HepG2 (cell line): ENCODE data around the gene BOD1L1. TPM values are rescaled to one million over a fixed set of nuclear protein-coding genes. Genes with fewer than 3 reads are reported as not detected.

Experiments
- ATAC-seq: fragments of 200-7000 bp; cut with Tn5 transposase; 3 replicates; pipeline ENCODE4 v1.9.1; 2020; ENCODE audit warnings: mild to moderate bottlenecking, moderate library complexity
- BruUV-seq: library from RNA; stranded (reverse); fragments of 400-500 nt; replicated peaks from 2 replicates; lab custom pipeline; 2021; lab: Mats Ljungman, UMichigan
- CTCF ChIA-PET: fragments of 300-600 bp; formaldehyde crosslinking; extraction: SDS; loops from one replicate; lab custom pipeline; 2021; ENCODE audit warnings: low total read pairs, inconsistent platforms, low intra/inter-chr PET ratio; lab: Yijun Ruan, JAX
- POLR2A ChIA-PET: fragments of 350-600 bp; sonication (Branson Sonifier 250); formaldehyde crosslinking; loops from one replicate; lab custom pipeline; 2020; ENCODE audit warnings: antibody characterized with exemption, inconsistent platforms; lab: Yijun Ruan, JAX
- DNase-seq: peaks from one replicate; pipeline ENCODE4 v3.0.0-alpha.2; 2015; ENCODE audit warnings: low spot score
- FAIRE-seq: peaks from 3 replicates; lab custom pipeline; 2011; peaks lifted over from hg19 to GRCh38; lab: Jason Lieb, UNC
- H2AFZ ChIP-seq: one replicate; pipeline ENCODE4 v1.6.1; 2011; ENCODE audit warnings: low read length, inconsistent platforms
- H3K27ac ChIP-seq: fragments of 300-600 bp; 3 replicates; pipeline ENCODE4 v1.8.0; 2011; ENCODE audit warnings: mixed run types, mild to moderate bottlenecking, mixed read lengths, low read length, inconsistent platforms; ENCODE audit not compliant: insufficient read depth; ENCODE audit errors: extremely low read length
- H3K27me3 ChIP-seq, 2 experiments: fragments of 200-600 bp in 1 of 2; 2 replicates in 1 of 2; 3 replicates in 1 of 2; pipeline versions ENCODE4 v1.6.0 to v1.8.0; 2011; ENCODE audit warnings: low read length in 2 of 2, mild to moderate bottlenecking in 2 of 2, moderate library complexity in 2 of 2, inconsistent platforms in 1 of 2; ENCODE audit not compliant: insufficient read depth in 2 of 2, control insufficient read depth in 1 of 2
- H3K36me3 ChIP-seq, 2 experiments: fragments of 200-600 bp in 1 of 2; replicated peaks in 1 of 2; 2 replicates in 1 of 2; 3 replicates in 1 of 2; pipeline versions ENCODE4 v1.5.1 to v1.8.0; 2011; ENCODE audit warnings: low read length in 2 of 2, inconsistent platforms in 1 of 2; ENCODE audit not compliant: insufficient read depth in 2 of 2, control insufficient read depth in 1 of 2
- H3K4me1 ChIP-seq: 2 replicates; pipeline ENCODE4 v1.5.1; 2012; ENCODE audit warnings: low read length, inconsistent platforms; ENCODE audit not compliant: insufficient read depth
- H3K4me2 ChIP-seq: 2 replicates; pipeline ENCODE4 v1.6.0; 2011; ENCODE audit warnings: low read depth, low read length, inconsistent platforms
- H3K4me3 ChIP-seq, 3 experiments: fragments of 200-600 bp in 1 of 3; sonication (generic), shearing (Covaris generic) in 1 of 3; replicated peaks in 1 of 3; 2 replicates each; pipeline ENCODE4 v1.5.1; 2011 to 2016; ENCODE audit warnings: low read length in 3 of 3, inconsistent platforms in 2 of 3, low read depth in 2 of 3, mild to moderate bottlenecking in 2 of 3, control low read depth in 1 of 3, mixed read lengths in 1 of 3; ENCODE audit not compliant: insufficient read depth in 1 of 3
- H3K79me2 ChIP-seq: one replicate; pipeline ENCODE4 v1.6.1; 2011; ENCODE audit warnings: low read length, inconsistent platforms; ENCODE audit not compliant: insufficient read depth
- H3K9ac ChIP-seq: 2 replicates; pipeline ENCODE4 v1.6.0; 2011; ENCODE audit warnings: mild to moderate bottlenecking, low read depth, low read length, inconsistent platforms; ENCODE audit not compliant: insufficient read depth
- H3K9me3 ChIP-seq: 2 replicates; pipeline ENCODE4 v1.5.1; 2012; ENCODE audit warnings: mild to moderate bottlenecking, low read length
- H4K20me1 ChIP-seq: 2 replicates; pipeline ENCODE4 v1.6.0; 2011; ENCODE audit warnings: inconsistent platforms, mild to moderate bottlenecking, low read length, moderate library complexity; ENCODE audit not compliant: insufficient read depth
- FOXK1 ChIP-seq: sonication (generic); formaldehyde crosslinking; IDR thresholded peaks from 2 replicates; pipeline ENCODE4 v1.4.0; 2020; ENCODE audit warnings: low read depth, missing genetic modification reagents, borderline replicate concordance
- HOXA5 ChIP-seq: sonication (generic); formaldehyde crosslinking; IDR thresholded peaks from 2 replicates; pipeline ENCODE4 v1.4.0; 2020; ENCODE audit warnings: missing genetic modification reagents
- JARID2 ChIP-seq: sonication (generic); formaldehyde crosslinking; IDR thresholded peaks from 2 replicates; pipeline ENCODE4 v1.8.1; 2023; ENCODE audit warnings: missing genetic modification reagents, inconsistent platforms; ENCODE audit not compliant: insufficient replicate concordance
- JUND ChIP-seq: sonication (generic); formaldehyde crosslinking; IDR thresholded peaks from 2 replicates; pipeline ENCODE4 v1.8.0; 2022; ENCODE audit warnings: mild to moderate bottlenecking, missing genetic modification reagents
- KIAA2018 ChIP-seq: sonication (generic); formaldehyde crosslinking; IDR thresholded peaks from 2 replicates; pipeline ENCODE4 v1.5.0; 2020; ENCODE audit warnings: mild to moderate bottlenecking, missing genetic modification reagents, borderline replicate concordance
- MTA3 ChIP-seq: sonication (generic); formaldehyde crosslinking; IDR thresholded peaks from 2 replicates; pipeline ENCODE4 v1.4.0; 2020; ENCODE audit warnings: missing genetic modification reagents
- NFKB2 ChIP-seq: sonication (generic); formaldehyde crosslinking; IDR thresholded peaks from 2 replicates; pipeline ENCODE4 v1.4.0; 2020; ENCODE audit warnings: missing genetic modification reagents, borderline replicate concordance
- SALL1 ChIP-seq: sonication (generic); formaldehyde crosslinking; IDR thresholded peaks from 2 replicates; pipeline ENCODE4 v1.8.0; 2022; ENCODE audit warnings: mild to moderate bottlenecking, missing genetic modification reagents
- SCMH1 ChIP-seq: sonication (generic); formaldehyde crosslinking; IDR thresholded peaks from 2 replicates; pipeline ENCODE4 v1.9.0; 2021; ENCODE audit warnings: missing genetic modification reagents, mild to moderate bottlenecking, borderline replicate concordance
- SIX1 ChIP-seq: sonication (generic); formaldehyde crosslinking; IDR thresholded peaks from 2 replicates; pipeline ENCODE4 v1.4.0; 2020; ENCODE audit warnings: missing genetic modification reagents, borderline replicate concordance
- SMAD1 ChIP-seq: sonication (generic); formaldehyde crosslinking; IDR thresholded peaks from 2 replicates; pipeline ENCODE4 v1.4.0; 2020; ENCODE audit warnings: missing genetic modification reagents, low read depth, mild to moderate bottlenecking, borderline replicate concordance
- ZMYM2 ChIP-seq: sonication (generic); formaldehyde crosslinking; IDR thresholded peaks from 2 replicates; pipeline ENCODE4 v1.8.0; 2022; ENCODE audit warnings: mild to moderate bottlenecking, missing genetic modification reagents
- ZNF205 ChIP-seq: IDR thresholded peaks from 2 replicates; pipeline ENCODE4 v1.6.1; 2018; ENCODE audit warnings: missing biosample characterization, missing genetic modification reagents
- ZNF335 ChIP-seq: sonication (generic); formaldehyde crosslinking; IDR thresholded peaks from 2 replicates; pipeline ENCODE4 v1.4.0; 2020; ENCODE audit warnings: missing genetic modification reagents
- ZNF615 ChIP-seq: sonication (generic); formaldehyde crosslinking; IDR thresholded peaks from 2 replicates; pipeline ENCODE4 v1.5.0; 2020; ENCODE audit warnings: mild to moderate bottlenecking, missing genetic modification reagents, borderline replicate concordance
- ZNF83 ChIP-seq: sonication (generic); formaldehyde crosslinking; IDR thresholded peaks from 2 replicates; pipeline ENCODE4 v1.4.0; 2020; ENCODE audit warnings: missing genetic modification reagents, mild to moderate bottlenecking, borderline replicate concordance
- ZNF841 ChIP-seq: sonication (generic); formaldehyde crosslinking; IDR thresholded peaks from 2 replicates; pipeline ENCODE4 v1.8.1; 2023; ENCODE audit warnings: missing genetic modification reagents, borderline replicate concordance
- WGBS: methylation state at CpG from one replicate; pipeline ENCODE4 v1.1.6; 2017; ENCODE audit warnings: low lambda C conversion rate; 5-methylcytosine and 5-hydroxymethylcytosine counted together
- in situ Hi-C: cut with HindIII; loops from 2 replicates; pipeline ENCODE4 v1.10.0; 2017; ENCODE audit warnings: low pct_unique_long_range_greater_than_20kb; ENCODE audit not compliant: extremely low pct_ligation_motif_present
- intact Hi-C: fragments of 100-400 bp; cut with micrococcal nuclease; formaldehyde crosslinking; loops from one replicate; pipeline ENCODE4 v1.10.0; 2022; ENCODE audit not compliant: unreplicated experiment
- polyA plus RNA-seq, 8 experiments: library from polyadenylated mRNA; depleted of rRNA in 3 of 8; stranded (reverse) in 7 of 8; unstranded in 1 of 8; fragments of >200 nt; fragmentation: Illumina TruSeq in 4 of 8; extraction: Trizol in 4 of 8; gene quantifications; 2 replicates each; pipeline versions ENCODE4 v1.2.1 to v1.2.3, GENCODE V29; 2011 to 2016; ENCODE audit warnings: low read depth in 4 of 8, missing spikeins in 1 of 8, mixed read lengths in 1 of 8; ENCODE audit not compliant: insufficient read depth in 1 of 8
- total RNA-seq, 5 experiments: library from RNA; depleted of rRNA; stranded (reverse); fragments of >200 nt; fragmentation: Illumina TruSeq; extraction: Trizol; gene quantifications; 2 replicates each; pipeline ENCODE4 v1.2.3, GENCODE V29; 2016; ENCODE audit warnings: low read depth in 1 of 5

Gene BOD1L1
- total and polyA plus RNA-seq, 2 of the 13 experiments (the other 11 are each of a cell fraction or from before 2014, with no cell fraction given) = 11.7 to 17.9 TPM

- Histone ChIP-seq H3K9me3 (no peaks in the 10 kb centered on the region), H2AFZ (no peak overlapping the region), H3K79me2 (no peaks in the 10 kb centered on the region), H3K4me1 (no peaks in the 10 kb centered on the region), H3K36me3 (no peaks in the 10 kb centered on the region), H3K27ac (no peak overlapping the region), H3K4me3 (no peak overlapping the region)
- intact Hi-C loops (no loop called here), in situ Hi-C loops (loop anchor here (25.0 kb wide), 2 partner anchors 1365 to 1515 kb away; partner anchors contain the start of gene CPEB2)
- peak; percentile 39; the same call in 2 of the 3 replicates for ATAC-seq
- WGBS = 10% methylated on average over 6 of the region's 6 CpGs
- DNase-seq = no peak
- BruUV-seq = no TSS peak
- FAIRE-seq = no peak
- POLR2A ChIA-PET = interaction anchor here (1.5 kb wide), 1 partner anchor 19 kb away, joined by 3 read pairs; the partner anchor contains the start of gene BOD1L1
- no peak for TF ChIP-seq KIAA2018
- no peak for TF ChIP-seq ZNF615 (CRISPR knock-in tag)
- no peak for TF ChIP-seq ZMYM2 (CRISPR knock-in tag)
- no peak for TF ChIP-seq FOXK1 (CRISPR knock-in tag)
- no peak for TF ChIP-seq ZNF335 (CRISPR knock-in tag)
- TF ChIP-seq JUND (CRISPR knock-in tag) = no peak
- TF ChIP-seq HOXA5 = no peak
- TF ChIP-seq MTA3 = no peak
- TF ChIP-seq SCMH1 (CRISPR knock-in tag) = no peak
- TF ChIP-seq ZNF83 (CRISPR knock-in tag) = no peak
- no peak for TF ChIP-seq SALL1
- no peak for TF ChIP-seq NFKB2 (CRISPR knock-in tag)
- no peak for TF ChIP-seq ZNF841 (CRISPR knock-in tag)
- TF ChIP-seq SMAD1 (CRISPR knock-in tag) = no peak
- no peak for TF ChIP-seq SIX1 (CRISPR knock-in tag)
- no peak for TF ChIP-seq ZNF205
- TF ChIP-seq JARID2 (CRISPR knock-in tag) = no peak
- TF ChIP-seq, all 625 proteins: peak for 0
- peaks cover 0 to 6% of the 10 kb centered on the region in 2 experiments; a peak in 1 of 5 replicates for H3K27me3 ChIP-seq
- no peak overlapping the region for H3K9ac ChIP-seq
- H4K20me1 ChIP-seq = no peaks in the 10 kb centered on the region
- CTCF ChIA-PET = no interaction called here
- H3K4me2 ChIP-seq = peak overlapping the region; percentile 46
Measured at GRCh38 chr4:13647031-13647430, 19.5 kb upstream of the BOD1L1 start.
